Smooth muscle cell (in vitro differentiated cells): ENCODE results near the gene EMX1. TPM values are rescaled to one million over a fixed set of nuclear protein-coding genes. Genes with fewer than 3 reads are reported as not detected.

ENCODE experiments used
- DNase-seq: peaks from one replicate; lab custom pipeline; 2025; ENCODE audit not compliant: unreplicated experiment; lab: John Stamatoyannopoulos, UW
- H2AFZ ChIP-seq: fragments of 200-600 bp; sonication (generic); 2 replicates; pipeline ENCODE4 v1.6.0; 2016; ENCODE audit warnings: antibody characterized with exemption, low read depth, mild to moderate bottlenecking
- H3F3A ChIP-seq: fragments of 200-600 bp; sonication (generic); 2 replicates; pipeline ENCODE4 v1.6.0; 2017; ENCODE audit warnings: antibody characterized with exemption, low read depth
- H3K27ac ChIP-seq: fragments of 200-600 bp; sonication (generic); 2 replicates; pipeline ENCODE4 v1.5.1; 2016; ENCODE audit warnings: low read depth, mild to moderate bottlenecking
- H3K27me3 ChIP-seq: fragments of 200-600 bp; sonication (generic); 2 replicates; pipeline ENCODE4 v1.6.1; 2016; ENCODE audit warnings: low read depth, mild to moderate bottlenecking
- H3K36me3 ChIP-seq: fragments of 200-600 bp; sonication (generic); 2 replicates; pipeline ENCODE4 v1.5.1; 2016; ENCODE audit warnings: low read depth
- H3K4me1 ChIP-seq: fragments of 200-600 bp; sonication (generic); 2 replicates; pipeline ENCODE4 v1.5.1; 2016; ENCODE audit warnings: low read depth
- H3K4me2 ChIP-seq: fragments of 200-600 bp; sonication (generic); 2 replicates; pipeline ENCODE4 v1.6.0; 2016; ENCODE audit warnings: mild to moderate bottlenecking
- H3K4me3 ChIP-seq: fragments of 200-600 bp; sonication (generic); 2 replicates; pipeline ENCODE4 v1.5.1; 2016; ENCODE audit warnings: mild to moderate bottlenecking
- H3K79me2 ChIP-seq: fragments of 200-600 bp; sonication (generic); 2 replicates; pipeline ENCODE4 v1.6.0; 2016; ENCODE audit warnings: low read depth, mild to moderate bottlenecking
- H3K9ac ChIP-seq: fragments of 200-600 bp; sonication (generic); 2 replicates; pipeline ENCODE4 v1.6.0; 2016; ENCODE audit warnings: low read depth
- H3K9me3 ChIP-seq: fragments of 200-600 bp; sonication (generic); replicated peaks from 2 replicates; pipeline ENCODE4 v1.5.1; 2016; ENCODE audit warnings: low read depth
- H4K20me1 ChIP-seq: fragments of 200-600 bp; sonication (generic); 2 replicates; pipeline ENCODE4 v1.6.0; 2016; ENCODE audit warnings: low read depth
- WGBS: methylation state at CpG from one replicate; pipeline ENCODE4 v1.1.7; 2016; ENCODE audit warnings: low lambda C conversion rate; 5-methylcytosine and 5-hydroxymethylcytosine counted together
- polyA plus RNA-seq: library from polyadenylated mRNA; unstranded; fragments of >200 nt; fragmentation: Nextera tagmentation; extraction: Ambion mirVana; gene quantifications from 2 replicates; pipeline ENCODE4 v1.2.1, GENCODE V29; 2016
- total RNA-seq: library from RNA; depleted of rRNA; stranded (reverse); fragments of >200 nt; gene quantifications from 2 replicates; pipeline ENCODE4 v1.2.3, GENCODE V29; 2014
- TF ChIP-seq, protein P1 (sequence below): fragments of 200-600 bp; sonication (generic); IDR thresholded peaks from 2 replicates; pipeline ENCODE4 v1.5.1; 2017; ENCODE audit warnings: borderline replicate concordance, mild to moderate bottlenecking, antibody characterized with exemption; ENCODE audit not compliant: insufficient read depth, poor library complexity, severe bottlenecking

The EMX1 gene
- total and polyA plus RNA-seq, 2 experiments from 2014 or later = not detected

DNA sequence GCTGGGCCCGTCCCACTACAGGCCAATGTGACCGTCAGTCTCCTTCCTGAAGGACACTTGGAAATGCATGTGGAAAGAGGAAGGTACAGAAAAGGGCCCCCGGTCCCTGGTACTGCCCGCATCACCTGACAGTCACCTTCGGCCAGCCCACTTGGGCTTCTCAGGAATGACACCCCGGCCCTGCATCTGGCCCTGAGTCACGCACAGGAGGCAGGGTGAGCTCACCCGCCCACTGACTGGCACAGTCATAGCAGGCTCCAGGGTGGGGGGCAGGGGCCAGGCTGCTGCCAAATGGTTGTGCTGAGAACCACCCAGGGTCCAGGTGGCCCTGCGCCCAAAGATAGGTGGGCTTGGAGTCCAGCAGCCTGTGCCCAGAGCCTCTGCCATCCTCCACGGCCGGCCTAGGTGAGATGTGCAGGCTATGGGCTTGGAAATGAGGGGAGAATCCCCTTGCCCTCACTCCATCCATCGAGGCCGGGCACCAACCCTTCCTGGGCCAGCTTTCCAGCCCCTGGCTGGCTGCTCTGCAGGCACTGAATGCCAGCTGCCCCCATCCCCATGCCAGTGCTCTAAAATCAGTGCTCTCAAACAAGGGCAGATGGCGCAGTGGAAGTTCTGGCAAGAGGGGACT lies 14.1 kb downstream of the EMX1 start:
- Histone ChIP-seq H3K27me3 (peaks cover 41% of the 10 kb centered on the region), H3K27ac (no peak overlapping the region), H4K20me1 (no peaks in the 10 kb centered on the region), H3K4me3 (no peak overlapping the region), H3K9me3 (no peaks in the 10 kb centered on the region), H3K79me2 (no peaks in the 10 kb centered on the region), H2AFZ (no peak overlapping the region), H3F3A (no peaks in the 10 kb centered on the region), H3K4me2 (peak overlapping the region; percentile 50), H3K4me1 (no peaks in the 10 kb centered on the region), H3K36me3 (no peaks in the 10 kb centered on the region), H3K9ac (no peak overlapping the region)
- WGBS = 82% methylated on average over 14 of the region's 14 CpGs
- TF ChIP-seq, protein P1, sequence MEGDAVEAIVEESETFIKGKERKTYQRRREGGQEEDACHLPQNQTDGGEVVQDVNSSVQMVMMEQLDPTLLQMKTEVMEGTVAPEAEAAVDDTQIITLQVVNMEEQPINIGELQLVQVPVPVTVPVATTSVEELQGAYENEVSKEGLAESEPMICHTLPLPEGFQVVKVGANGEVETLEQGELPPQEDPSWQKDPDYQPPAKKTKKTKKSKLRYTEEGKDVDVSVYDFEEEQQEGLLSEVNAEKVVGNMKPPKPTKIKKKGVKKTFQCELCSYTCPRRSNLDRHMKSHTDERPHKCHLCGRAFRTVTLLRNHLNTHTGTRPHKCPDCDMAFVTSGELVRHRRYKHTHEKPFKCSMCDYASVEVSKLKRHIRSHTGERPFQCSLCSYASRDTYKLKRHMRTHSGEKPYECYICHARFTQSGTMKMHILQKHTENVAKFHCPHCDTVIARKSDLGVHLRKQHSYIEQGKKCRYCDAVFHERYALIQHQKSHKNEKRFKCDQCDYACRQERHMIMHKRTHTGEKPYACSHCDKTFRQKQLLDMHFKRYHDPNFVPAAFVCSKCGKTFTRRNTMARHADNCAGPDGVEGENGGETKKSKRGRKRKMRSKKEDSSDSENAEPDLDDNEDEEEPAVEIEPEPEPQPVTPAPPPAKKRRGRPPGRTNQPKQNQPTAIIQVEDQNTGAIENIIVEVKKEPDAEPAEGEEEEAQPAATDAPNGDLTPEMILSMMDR = no peak
- DNase-seq = no peak

DNA sequence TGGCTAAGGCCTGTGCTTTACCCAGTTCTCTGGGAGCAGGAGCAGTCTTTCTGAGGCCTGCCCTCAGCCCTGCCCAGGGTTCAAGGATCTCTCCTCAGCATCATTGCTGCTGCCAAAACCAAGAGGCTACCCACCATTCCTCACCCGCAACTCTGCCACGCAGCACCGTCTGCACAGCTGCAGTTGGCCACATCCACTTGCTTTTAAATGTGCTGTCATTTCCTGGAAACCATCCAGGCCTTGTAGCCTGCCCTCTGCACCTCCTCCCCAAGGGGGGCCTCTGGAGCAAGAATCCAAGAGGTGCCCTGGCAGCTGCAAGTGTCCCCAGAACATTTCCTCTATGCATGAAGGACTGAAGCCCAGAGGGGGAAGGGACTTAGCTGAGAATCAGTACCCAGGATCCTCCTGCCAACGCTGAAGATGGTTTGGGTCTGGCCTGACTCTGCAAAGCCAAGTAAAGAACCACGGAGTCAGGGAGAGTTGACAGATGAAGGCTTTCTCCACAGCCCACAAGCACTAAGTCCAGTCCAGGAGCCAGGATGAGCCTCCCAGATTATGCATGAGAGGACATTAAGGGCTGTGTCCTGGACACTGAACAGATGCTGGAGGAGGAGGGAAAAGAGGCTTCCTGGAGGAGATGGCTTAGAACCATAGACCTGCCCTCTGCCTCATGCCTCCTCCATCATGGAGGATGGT lies 14.9 kb downstream of the EMX1 start:
- H3K9ac ChIP-seq = no peak overlapping the region
- H3K4me3 ChIP-seq = no peak overlapping the region
- H3K36me3 ChIP-seq = no peaks in the 10 kb centered on the region
- H3K27me3 ChIP-seq = peaks cover 33% of the 10 kb centered on the region
- H3K4me2 ChIP-seq = peak overlapping the region; percentile 50
- H3K79me2 ChIP-seq = no peaks in the 10 kb centered on the region
- no peaks in the 10 kb centered on the region for H3F3A ChIP-seq
- no peak for DNase-seq
- no peaks in the 10 kb centered on the region for H3K4me1 ChIP-seq
- H3K27ac ChIP-seq = no peak overlapping the region
- TF ChIP-seq, protein P1 = no peak
- 69% methylated on average over 5 of the region's 5 CpGs for WGBS
- no peaks in the 10 kb centered on the region for H3K9me3 ChIP-seq
- H2AFZ ChIP-seq = no peak overlapping the region
- no peaks in the 10 kb centered on the region for H4K20me1 ChIP-seq

DNA sequence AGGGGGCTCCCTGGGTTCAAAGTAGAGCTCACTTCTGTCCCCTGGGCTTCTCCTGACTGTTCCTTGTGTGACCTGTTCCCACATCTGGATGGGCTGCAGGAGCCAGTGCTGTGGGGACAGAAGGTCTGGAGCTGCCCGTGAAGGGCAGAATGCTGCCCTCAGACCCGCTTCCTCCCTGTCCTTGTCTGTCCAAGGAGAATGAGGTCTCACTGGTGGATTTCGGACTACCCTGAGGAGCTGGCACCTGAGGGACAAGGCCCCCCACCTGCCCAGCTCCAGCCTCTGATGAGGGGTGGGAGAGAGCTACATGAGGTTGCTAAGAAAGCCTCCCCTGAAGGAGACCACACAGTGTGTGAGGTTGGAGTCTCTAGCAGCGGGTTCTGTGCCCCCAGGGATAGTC lies 15.5 kb downstream of the EMX1 start:
- Histone ChIP-seq H3K4me1 (no peaks in the 10 kb centered on the region), H3K4me2 (no peak overlapping the region), H3F3A (no peaks in the 10 kb centered on the region), H3K4me3 (no peak overlapping the region), H3K9me3 (no peaks in the 10 kb centered on the region), H3K27ac (no peak overlapping the region), H3K27me3 (peaks cover 27% of the 10 kb centered on the region), H3K36me3 (no peaks in the 10 kb centered on the region), H3K9ac (no peak overlapping the region), H2AFZ (no peak overlapping the region), H3K79me2 (no peaks in the 10 kb centered on the region), H4K20me1 (no peaks in the 10 kb centered on the region)
- DNase-seq = no peak
- TF ChIP-seq, protein P1 = no peak
- 98% methylated on average over 4 of the region's 4 CpGs for whole genome bisulfite sequencing
